GM11168 (cell line): ENCODE results near the gene CTXND1.

Experiments
- in situ Hi-C: fragments of 300-500 bp; cut with MboI; formaldehyde crosslinking; loops from one replicate; pipeline ENCODE4 v1.12.0; 2022; ENCODE audit warnings: low sequenced_read_pairs; ENCODE audit not compliant: unreplicated experiment

CTXND1 gene

GRCh38 chr15:80211976-80212375 lies 40.0 kb downstream of the CTXND1 start:
- in situ Hi-C loops = no loop called here

GRCh38 chr15:80210611-80211573 lies 41.1 kb downstream of the CTXND1 start:
- in situ Hi-C loops = no loop called here

- in situ Hi-C loops = no loop called here
These were observed 43.0 kb downstream of the CTXND1 start for GRCh38 chr15:80208758-80209734.

- in situ Hi-C loops = no loop called here
These were observed 44.1 kb downstream of the CTXND1 start for GRCh38 chr15:80207887-80208286.

- in situ Hi-C loops = no loop called here
These were observed 47.8 kb downstream of the CTXND1 start for GRCh38 chr15:80204231-80204630.

GRCh38 chr15:80203361-80203885 lies 48.6 kb downstream of the CTXND1 start:
- in situ Hi-C loops = no loop called here

- in situ Hi-C loops = no loop called here
These were observed 49.2 kb downstream of the CTXND1 start for GRCh38 chr15:80202641-80203360.

- in situ Hi-C loops = no loop called here
These were observed 50.0 kb downstream of the CTXND1 start for GRCh38 chr15:80202016-80202315.

- in situ Hi-C loops = no loop called here
These were observed 50.6 kb downstream of the CTXND1 start for GRCh38 chr15:80201256-80202015.

- in situ Hi-C loops = no loop called here
These were observed 52.1 kb downstream of the CTXND1 start for GRCh38 chr15:80199869-80200268.

- in situ Hi-C loops = no loop called here
These were observed 52.6 kb downstream of the CTXND1 start for GRCh38 chr15:80199366-80199765.

GRCh38 chr15:80194914-80195313 lies 57.1 kb downstream of the CTXND1 start:
- in situ Hi-C loops = no loop called here

- in situ Hi-C loops = no loop called here
These were observed 57.8 kb downstream of the CTXND1 start for GRCh38 chr15:80194186-80194585.

GRCh38 chr15:80191897-80192595 lies 60.0 kb downstream of the CTXND1 start:
- in situ Hi-C loops = no loop called here

- in situ Hi-C loops = no loop called here
These were observed 60.8 kb downstream of the CTXND1 start for GRCh38 chr15:80191198-80191597.

GRCh38 chr15:80188251-80188650 lies 63.8 kb downstream of the CTXND1 start:
- in situ Hi-C loops = no loop called here

GRCh38 chr15:80186597-80186996 lies 65.4 kb downstream of the CTXND1 start:
- in situ Hi-C loops = no loop called here

GRCh38 chr15:80186066-80186465 lies 65.9 kb downstream of the CTXND1 start:
- in situ Hi-C loops = no loop called here

- in situ Hi-C loops = no loop called here
These were observed 66.9 kb downstream of the CTXND1 start for GRCh38 chr15:80185152-80185551.
